GM12891 (cell line): ENCODE results near the gene SEMA5A.

ENCODE experiments used
- POLR2A ChIP-seq: IDR thresholded peaks from 2 replicates; pipeline ENCODE4 v1.6.1; 2011; ENCODE audit warnings: low read depth, low read length, control low read depth
- TAF1 ChIP-seq: IDR thresholded peaks from 2 replicates; pipeline ENCODE4 v1.6.1; 2011; ENCODE audit warnings: low read depth, low read length, control low read depth

DNA sequence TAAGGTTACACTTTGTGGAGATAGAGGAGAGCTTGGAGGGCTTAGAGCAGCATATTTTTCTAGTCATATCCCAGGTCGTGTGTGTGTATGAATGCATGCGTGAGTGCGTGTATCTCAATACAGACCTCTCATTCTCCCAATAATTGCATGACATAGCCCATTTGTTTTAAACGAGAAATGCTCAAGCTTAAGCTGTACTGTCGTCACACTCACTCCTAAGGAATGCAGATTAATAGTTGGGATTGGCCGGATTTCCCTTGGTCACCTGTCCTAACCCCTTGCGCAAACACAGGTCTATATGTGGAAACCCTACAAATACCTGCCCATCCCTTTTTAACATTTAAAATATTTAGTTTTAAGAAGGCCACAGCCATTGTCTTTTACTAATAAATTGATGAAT, 165.8 kb downstream of the SEMA5A start:
- no peak for TF ChIP-seq TAF1
- no peak for TF ChIP-seq POLR2A
